A549 (cell line): Measurements from ENCODE around the gene SEMA7A. TPM values are rescaled to one million over a fixed set of nuclear protein-coding genes. Genes with fewer than 3 reads are reported as not detected.

Source experiments
- ATAC-seq, 2 experiments: fragments of 200-7000 bp in 1 of 2; fragments of >200 bp in 1 of 2; cut with Nextera tagmentation in 1 of 2; cut with Tn5 transposase in 1 of 2; 3 replicates each; pipeline versions ENCODE4 v1.8.0 to v1.9.1; 2018 to 2020; ENCODE audit warnings: mild to moderate bottlenecking in 1 of 2, moderate library complexity in 1 of 2
- CTCF ChIA-PET: fragments of 300-600 bp; sonication (Branson Sonifier 250); formaldehyde crosslinking; extraction: SDS; loops from one replicate; lab custom pipeline; 2021; ENCODE audit warnings: antibody characterized with exemption, inconsistent platforms; lab: Yijun Ruan, JAX
- POLR2A ChIA-PET: fragments of 350-600 bp; formaldehyde crosslinking; extraction: SDS; loops from one replicate; lab custom pipeline; 2021; ENCODE audit warnings: antibody characterized with exemption, inconsistent platforms; lab: Yijun Ruan, JAX
- DNase-seq, 2 experiments: peaks; one replicate each; pipeline versions ENCODE4 v3.0.0 to v3.0.0-alpha.2; 2011 to 2016; ENCODE audit warnings: low read depth in 1 of 2, low spot score in 1 of 2
- FAIRE-seq: peaks from 2 replicates; lab custom pipeline; 2011; peaks lifted over from hg19 to GRCh38; lab: Jason Lieb, UNC
- H3K27ac ChIP-seq, 2 experiments: fragments of >200 bp; sonication (Bioruptor Twin); formaldehyde crosslinking; 3 replicates each; pipeline ENCODE4 v1.5.1; 2016 to 2017
- H3K4me1 ChIP-seq: fragments of >200 bp; sonication (Bioruptor Twin); formaldehyde crosslinking; 3 replicates; pipeline ENCODE4 v1.6.1; 2016
- H3K4me2 ChIP-seq: fragments of >200 bp; sonication (Bioruptor Twin); formaldehyde crosslinking; 3 replicates; pipeline ENCODE4 v1.6.1; 2016
- H3K4me3 ChIP-seq: fragments of >200 bp; sonication (Bioruptor Twin); formaldehyde crosslinking; 3 replicates; pipeline ENCODE4 v1.5.1; 2016
- H3K9me3 ChIP-seq: fragments of >200 bp; sonication (Bioruptor Twin); formaldehyde crosslinking; 3 replicates; pipeline ENCODE4 v1.6.1; 2016
- BHLHE40 ChIP-seq: IDR thresholded peaks from 2 replicates; pipeline ENCODE4 v1.6.1; 2012; ENCODE audit warnings: low read depth, low read length, inconsistent platforms
- CBX8 ChIP-seq: fragments of 200-600 bp; sonication (generic); IDR thresholded peaks from 2 replicates; pipeline ENCODE4 v1.6.1; 2016
- EHMT2 ChIP-seq: fragments of 200-600 bp; sonication (generic); IDR thresholded peaks from 2 replicates; pipeline ENCODE4 v1.6.1; 2016; ENCODE audit warnings: antibody characterized with exemption, low read depth, mild to moderate bottlenecking, moderate library complexity
- EP300 ChIP-seq, 2 experiments: fragments of >200 bp; sonication (Bioruptor Twin); formaldehyde crosslinking; IDR thresholded peaks; 2 replicates in 1 of 2; 3 replicates in 1 of 2; pipeline ENCODE4 v1.6.1; 2016 to 2017
- ESRRA ChIP-seq: fragments of 150-350 bp; IDR thresholded peaks from 2 replicates; pipeline ENCODE4 v1.6.1; 2014; ENCODE audit warnings: mild to moderate bottlenecking, low read length, borderline replicate concordance
- FOSL2 ChIP-seq, 2 experiments: fragments of 450-650 bp in 1 of 2; fragments of >200 bp in 1 of 2; sonication (Bioruptor Twin) in 1 of 2; formaldehyde crosslinking; IDR thresholded peaks; 2 replicates each; pipeline versions ENCODE4 v1.5.0 to v1.6.1; 2016 to 2020; ENCODE audit warnings: mild to moderate bottlenecking in 1 of 2, moderate library complexity in 1 of 2
- GATA3 ChIP-seq: IDR thresholded peaks from 2 replicates; pipeline ENCODE4 v1.6.1; 2012; ENCODE audit warnings: borderline replicate concordance
- HEYL ChIP-seq: fragments of 250-450 bp; sonication (Bioruptor Pico); IDR thresholded peaks from 2 replicates; pipeline ENCODE4 v1.8.0; 2021; ENCODE audit warnings: mild to moderate bottlenecking, moderate library complexity
- HOXA7 ChIP-seq: fragments of 250-450 bp; sonication (Bioruptor Pico); IDR thresholded peaks from 2 replicates; pipeline ENCODE4 v1.5.0; 2020; ENCODE audit warnings: mild to moderate bottlenecking, moderate library complexity
- JUNB ChIP-seq: fragments of >200 bp; sonication (Bioruptor Twin); formaldehyde crosslinking; IDR thresholded peaks from 2 replicates; pipeline ENCODE4 v1.6.1; 2016
- KDM1A ChIP-seq: fragments of 200-600 bp; sonication (generic); IDR thresholded peaks from 2 replicates; pipeline ENCODE4 v1.6.1; 2016; ENCODE audit warnings: low read depth, mild to moderate bottlenecking
- MAFK ChIP-seq: fragments of 450-650 bp; IDR thresholded peaks from 2 replicates; pipeline ENCODE4 v1.6.1; 2014; ENCODE audit not compliant: partially characterized antibody
- MAX ChIP-seq: IDR thresholded peaks from 2 replicates; pipeline ENCODE4 v1.6.1; 2012
- NR3C1 ChIP-seq: fragments of >200 bp; sonication (Bioruptor Twin); formaldehyde crosslinking; IDR thresholded peaks from 3 replicates; pipeline ENCODE4 v1.6.1; 2017
- PBX3 ChIP-seq: IDR thresholded peaks from 2 replicates; pipeline ENCODE4 v1.6.1; 2012
- POLR2A ChIP-seq: IDR thresholded peaks from 2 replicates; pipeline ENCODE4 v1.6.1; 2012; ENCODE audit warnings: mild to moderate bottlenecking, low read length
- POLR2AphosphoS2 ChIP-seq: conservative IDR thresholded peaks from 2 replicates; pipeline ENCODE4 v1.6.1; 2012; ENCODE audit warnings: low read length, improper control_type of control experiment, inconsistent platforms
- RCOR1 ChIP-seq: fragments of 150-350 bp; IDR thresholded peaks from 2 replicates; pipeline ENCODE4 v1.6.1; 2014; ENCODE audit warnings: antibody characterized with exemption, low read length, low read depth
- RNF2 ChIP-seq: fragments of 200-600 bp; sonication (generic); IDR thresholded peaks from 2 replicates; pipeline ENCODE4 v1.6.1; 2016; ENCODE audit warnings: low read depth, mild to moderate bottlenecking, antibody characterized with exemption, moderate library complexity, borderline replicate concordance
- SMC3 ChIP-seq: fragments of >200 bp; sonication (Bioruptor Twin); formaldehyde crosslinking; IDR thresholded peaks from 3 replicates; pipeline ENCODE4 v1.6.1; 2018; ENCODE audit warnings: inconsistent platforms
- TP53 ChIP-seq: fragments of 250-450 bp; sonication (Bioruptor Pico); IDR thresholded peaks from 2 replicates; pipeline ENCODE4 v1.5.0; 2021; ENCODE audit warnings: mild to moderate bottlenecking, moderate library complexity
- ZC3H11A ChIP-seq: fragments of 450-650 bp; IDR thresholded peaks from 2 replicates; pipeline ENCODE4 v1.6.1; 2014; ENCODE audit warnings: antibody characterized with exemption, mild to moderate bottlenecking
- ZSCAN20 ChIP-seq: fragments of 250-450 bp; sonication (Bioruptor Pico); IDR thresholded peaks from 2 replicates; pipeline ENCODE4 v1.8.0; 2022; ENCODE audit warnings: mild to moderate bottlenecking, moderate library complexity
- WGBS: methylation state at CpG from one replicate; pipeline ENCODE4 v1.1.6; 2017; ENCODE audit errors: missing lambda C conversion rate; 5-methylcytosine and 5-hydroxymethylcytosine counted together
- polyA plus RNA-seq, 4 experiments: library from polyadenylated mRNA; depleted of rRNA in 3 of 4; stranded (reverse); fragments of >200 nt; fragmentation: RNase III in 1 of 4; extraction: RNeasy Plus Mini Kit Qiagen cat#74134 plus additional on column Dnase treatment in 1 of 4; gene quantifications; 2 replicates in 3 of 4; 3 replicates in 1 of 4; pipeline ENCODE4 v1.2.3, GENCODE V29; 2011 to 2017
- TF ChIP-seq, protein P1 (sequence below): fragments of >200 bp; sonication (Bioruptor Twin); formaldehyde crosslinking; IDR thresholded peaks from 2 replicates; pipeline ENCODE4 v1.6.1; 2016
- TF ChIP-seq, protein P2 (sequence below): fragments of 250-450 bp; sonication (Bioruptor Pico); IDR thresholded peaks from 2 replicates; pipeline ENCODE4 v1.5.0; 2020; ENCODE audit warnings: low read depth, mild to moderate bottlenecking, moderate library complexity

SEMA7A gene
- polyA plus RNA-seq, 2 of the 4 experiments (the other 2 are of a cell fraction): 0.44 to 1.2 TPM

GRCh38 chr15:74381190-74381453, 52.6 kb downstream of the SEMA7A start:
- POLR2A ChIA-PET: no interaction called here
- ATAC-seq (no peak), DNase-seq (no peak), FAIRE-seq (no peak)
- no peak overlapping the region for H3K4me2 ChIP-seq
- CTCF ChIA-PET: interaction anchor here (1.7 to 23.0 kb wide), 7 partner anchors 10 to 97 kb away, joined by 5 to 681 read pairs (median 9); partner anchors contain the start of genes SEMA7A and UBL7
- TF ChIP-seq TP53: no peak
- TF ChIP-seq HEYL (CRISPR knock-in tag): no peak
- TF ChIP-seq POLR2AphosphoS2: no peak
- TF ChIP-seq ZSCAN20 (CRISPR knock-in tag): no peak
- no peak for TF ChIP-seq SMC3
- no peak for TF ChIP-seq KDM1A
- TF ChIP-seq RCOR1: no peak
- no peak for TF ChIP-seq NR3C1
- no peak for TF ChIP-seq BHLHE40
- TF ChIP-seq GATA3: no peak
- TF ChIP-seq, protein P1, sequence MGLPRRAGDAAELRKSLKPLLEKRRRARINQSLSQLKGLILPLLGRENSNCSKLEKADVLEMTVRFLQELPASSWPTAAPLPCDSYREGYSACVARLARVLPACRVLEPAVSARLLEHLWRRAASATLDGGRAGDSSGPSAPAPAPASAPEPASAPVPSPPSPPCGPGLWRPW: no peak
- no peak for TF ChIP-seq ESRRA
- no peaks in the 10 kb centered on the region for H3K9me3 ChIP-seq
- 31% methylated on average over 2 of the region's 2 CpGs for WGBS
- peaks cover 9% of the 10 kb centered on the region for H3K4me1 ChIP-seq
- no peak overlapping the region for H3K4me3 ChIP-seq
- H3K27ac ChIP-seq: no peak overlapping the region

DNA sequence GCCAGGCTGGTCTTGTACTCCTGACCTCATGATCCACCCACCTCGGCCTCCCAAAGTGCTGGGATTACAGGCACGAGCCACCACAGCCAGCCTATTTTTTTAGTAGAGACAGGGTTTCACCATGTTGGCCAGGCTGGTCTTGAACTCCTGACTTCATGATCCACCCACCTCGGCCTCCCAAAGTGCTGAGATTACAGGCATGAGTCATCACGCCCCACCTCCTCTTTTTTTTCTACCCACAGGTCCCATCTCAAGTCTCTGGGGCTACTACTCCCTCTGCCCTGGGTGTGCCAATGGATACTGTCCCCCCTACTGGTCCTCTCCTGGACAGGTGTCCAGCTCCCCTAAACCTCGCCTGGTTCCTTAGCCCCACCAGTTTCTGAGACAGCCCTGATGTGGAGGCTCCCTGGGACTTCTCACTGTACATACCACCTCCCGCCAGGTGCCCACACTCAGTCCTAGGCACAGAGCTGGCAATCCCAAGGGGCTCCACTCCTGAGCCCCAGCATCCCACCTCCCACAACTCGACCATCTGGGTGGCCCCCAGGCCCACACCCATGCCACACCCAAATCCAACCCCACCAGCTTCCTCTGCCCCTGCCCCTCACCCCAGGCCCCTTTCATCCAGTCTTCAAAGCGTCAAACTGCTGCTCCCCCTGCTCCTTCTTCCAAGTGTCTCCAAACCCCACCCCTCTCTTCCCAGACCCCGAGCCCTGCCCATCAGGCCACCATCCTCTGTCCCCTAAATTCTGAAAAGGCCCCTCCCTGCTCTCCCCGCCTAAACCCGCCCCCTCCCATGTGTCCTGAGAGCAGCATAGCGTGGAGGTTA, 53.2 kb downstream of the SEMA7A start:
- Histone ChIP-seq H3K27ac (no peak overlapping the region), H3K4me1 (peaks cover 9% of the 10 kb centered on the region), H3K4me2 (no peak overlapping the region), H3K4me3 (no peak overlapping the region), H3K9me3 (no peaks in the 10 kb centered on the region)
- POLR2A ChIA-PET: no interaction called here
- whole genome bisulfite sequencing: 41% methylated on average over 7 of the region's 12 CpGs
- DNase-seq (no peak), ATAC-seq (no peak)
- TF ChIP-seq EHMT2 (no peak), FOSL2 (IDR thresholded peaks at IDR 0.05) (no peak), FOSL2 (CRISPR knock-in tag; IDR thresholded peaks at IDR 0.05) (0 out of 2 replicates have a peak, but pooled peaks have one; percentile 7), POLR2A (no peak)
- TF ChIP-seq, all 56 proteins: peak for 1
- CTCF ChIA-PET: interaction anchor here (1.9 to 23.0 kb wide), 6 partner anchors 11 to 80 kb away, joined by 5 to 681 read pairs (median 10); partner anchors contain the start of genes SEMA7A and UBL7
- no peak for FAIRE-seq

DNA sequence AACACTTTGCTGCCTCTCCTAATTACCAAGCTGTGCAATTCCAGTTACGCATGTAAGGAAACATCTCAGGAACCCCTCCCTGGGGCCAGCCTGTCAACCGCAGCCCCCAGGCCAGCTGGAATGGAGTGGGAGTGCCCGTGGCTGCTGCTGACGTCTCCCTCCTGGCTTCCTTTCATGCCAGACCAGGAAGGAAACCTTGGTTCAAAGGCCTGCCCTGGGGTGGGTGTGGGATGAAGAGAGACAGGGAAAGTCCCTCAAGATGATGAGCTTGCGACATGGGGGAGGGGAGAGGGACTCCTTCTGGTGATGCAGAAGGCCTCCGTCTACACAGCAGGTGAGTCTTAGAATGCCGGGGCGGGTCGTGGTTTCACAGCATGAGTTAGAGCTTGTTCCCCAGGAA, 54.9 kb downstream of the SEMA7A start:
- no peak overlapping the region for H3K27ac ChIP-seq
- no peak for TF ChIP-seq HOXA7 (CRISPR knock-in tag)
- no peak for TF ChIP-seq CBX8
- TF ChIP-seq PBX3: no peak
- TF ChIP-seq, protein P2, sequence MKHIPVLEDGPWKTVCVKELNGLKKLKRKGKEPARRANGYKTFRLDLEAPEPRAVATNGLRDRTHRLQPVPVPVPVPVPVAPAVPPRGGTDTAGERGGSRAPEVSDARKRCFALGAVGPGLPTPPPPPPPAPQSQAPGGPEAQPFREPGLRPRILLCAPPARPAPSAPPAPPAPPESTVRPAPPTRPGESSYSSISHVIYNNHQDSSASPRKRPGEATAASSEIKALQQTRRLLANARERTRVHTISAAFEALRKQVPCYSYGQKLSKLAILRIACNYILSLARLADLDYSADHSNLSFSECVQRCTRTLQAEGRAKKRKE (CRISPR knock-in tag): no peak
- no peak for TF ChIP-seq MAX
- TF ChIP-seq ZC3H11A: no peak
- no peak for TF ChIP-seq RNF2
- no peak for TF ChIP-seq TP53
- TF ChIP-seq JUNB: no peak
- no peak for TF ChIP-seq SMC3
- TF ChIP-seq MAFK: no peak
- no peak for TF ChIP-seq EP300 (IDR thresholded peaks at IDR 0.05)
- TF ChIP-seq, all 56 proteins: peak for 0
- 69% methylated on average over 6 of the region's 9 CpGs for WGBS
- Histone ChIP-seq H3K4me1 (peaks cover 8% of the 10 kb centered on the region), H3K4me2 (no peak overlapping the region), H3K9me3 (no peaks in the 10 kb centered on the region), H3K4me3 (no peak overlapping the region)
- no peak for FAIRE-seq
- POLR2A ChIA-PET: interaction anchor here (1.0 kb wide), 1 partner anchor 82 kb away, joined by 3 read pairs; the partner anchor contains the start of gene UBL7
- CTCF ChIA-PET: interaction anchor here (0.6 to 23.0 kb wide), 8 partner anchors 12 to 391 kb away, joined by 3 to 681 read pairs (median 3); partner anchors contain the start of gene SEMA7A
- ATAC-seq: no peak
- DNase-seq: peak in 1 of 2 experiments; percentile 21
